Stimulated activated effector memory CD8-positive, alpha-beta T cell treated with anti-CD3 and anti-CD28 coated beads, Interleukin-12 subunit alpha, Interleukin-12 subunit beta, amount 100 ng/mL, for 72 hours (primary cell): ENCODE results near the gene TLR3.

Experiments
- ATAC-seq: fragments of 150-1000 bp; cut with Tn5 transposase; 2 replicates; pipeline ENCODE4 v1.10.0; 2021
- DNase-seq, 2 donors: peaks; one replicate each; pipeline ENCODE4 v3.0.0; 2021 to 2022; ENCODE audit warnings: low spot score in 2 of 2
- H3K27ac Mint-ChIP-seq: one replicate; pipeline ENCODE4 v1.8.0; 2022; ENCODE audit warnings: mild to moderate bottlenecking, mixed read lengths
- H3K36me3 Mint-ChIP-seq: one replicate; pipeline ENCODE4 v1.8.0; 2022; ENCODE audit warnings: mild to moderate bottlenecking, mixed read lengths
- H3K4me1 Mint-ChIP-seq: one replicate; pipeline ENCODE4 v1.8.0; 2022; ENCODE audit warnings: mixed read lengths
- H3K4me3 Mint-ChIP-seq: one replicate; pipeline ENCODE4 v1.8.0; 2022; ENCODE audit warnings: mild to moderate bottlenecking, mixed read lengths
- H3K9me3 Mint-ChIP-seq: one replicate; pipeline ENCODE4 v1.8.0; 2022; ENCODE audit warnings: mixed read lengths

Gene TLR3

DNA sequence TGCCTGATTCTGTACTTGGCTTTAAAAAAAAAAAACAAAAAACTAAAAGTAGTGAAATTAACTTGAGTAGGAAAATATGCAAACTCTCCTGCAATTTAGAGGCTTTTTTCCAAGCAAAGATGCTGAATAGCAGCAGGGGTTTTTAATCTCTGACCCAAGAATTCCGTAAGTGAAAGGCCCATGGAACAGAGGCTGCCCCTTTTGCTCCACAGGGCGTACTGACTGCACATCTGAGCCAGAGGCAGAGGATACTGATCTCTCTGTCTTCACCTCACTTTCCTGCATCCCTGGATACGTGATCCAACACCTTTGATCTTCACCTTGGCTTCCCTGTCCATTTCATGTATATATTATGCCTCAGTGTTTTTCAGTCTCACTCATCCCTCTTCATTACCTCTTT is 39.4 kb downstream of the TLR3 start:
- H3K4me1 Mint-ChIP-seq, result no peaks in the 10 kb centered on the region

DNA sequence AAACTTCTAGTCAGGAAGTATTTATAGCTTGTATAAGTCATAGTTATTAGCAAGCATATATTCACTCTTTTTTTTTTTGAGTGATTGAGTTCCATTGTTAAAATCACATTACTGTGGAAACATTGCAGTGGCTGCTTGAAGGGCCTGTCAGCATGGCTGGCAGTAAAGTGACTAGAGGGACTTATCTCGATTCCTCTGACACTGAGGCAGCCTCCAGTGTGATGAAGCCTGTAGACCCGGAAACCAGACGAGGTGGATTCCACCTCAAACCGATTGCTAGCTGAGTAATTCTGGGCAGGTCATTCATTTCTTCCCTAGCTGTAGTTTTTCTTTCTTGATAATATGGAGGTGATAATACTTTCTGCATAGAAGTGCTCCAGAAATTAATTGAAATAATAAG is 40.3 kb downstream of the TLR3 start:
- Mint-ChIP-seq H3K4me3 (no peak overlapping the region), H3K9me3 (no peaks in the 10 kb centered on the region), H3K27ac (no peak overlapping the region), H3K36me3 (no peaks in the 10 kb centered on the region), H3K4me1 (no peaks in the 10 kb centered on the region)
- ATAC-seq (peak; percentile 64), DNase-seq (peak in 1 of 2 donors; percentile 38)

More for the DNA sequence above, 39.4 kb downstream of the TLR3 start:
- ATAC-seq (no peak), DNase-seq (no peak)
- Mint-ChIP-seq H3K27ac (no peak overlapping the region), H3K9me3 (no peaks in the 10 kb centered on the region), H3K36me3 (no peaks in the 10 kb centered on the region), H3K4me3 (no peak overlapping the region)

DNA sequence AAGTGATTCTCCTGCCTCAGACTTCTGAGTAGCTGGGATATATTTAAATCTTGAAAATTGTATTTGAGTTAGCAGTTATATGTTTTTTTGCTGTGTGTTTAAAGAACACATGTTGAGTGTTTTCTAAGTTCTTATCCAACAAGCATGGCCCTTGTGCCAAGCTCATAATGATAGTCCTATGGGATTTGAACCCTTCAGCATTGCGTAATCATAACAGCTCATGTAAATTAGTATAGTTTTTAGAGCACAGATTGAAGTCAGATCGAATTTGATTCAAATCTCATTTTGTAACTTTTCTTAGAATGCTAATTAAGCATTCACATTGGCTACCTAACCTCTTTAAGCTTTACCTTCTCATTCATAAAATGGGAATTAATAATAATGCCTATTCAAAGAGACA is 47.7 kb downstream of the TLR3 start:
- DNase-seq, result no peak
- Mint-ChIP-seq H3K4me3 (no peak overlapping the region), H3K27ac (no peak overlapping the region), H3K4me1 (no peaks in the 10 kb centered on the region), H3K36me3 (no peaks in the 10 kb centered on the region), H3K9me3 (no peaks in the 10 kb centered on the region)
- no peak for ATAC-seq

DNA sequence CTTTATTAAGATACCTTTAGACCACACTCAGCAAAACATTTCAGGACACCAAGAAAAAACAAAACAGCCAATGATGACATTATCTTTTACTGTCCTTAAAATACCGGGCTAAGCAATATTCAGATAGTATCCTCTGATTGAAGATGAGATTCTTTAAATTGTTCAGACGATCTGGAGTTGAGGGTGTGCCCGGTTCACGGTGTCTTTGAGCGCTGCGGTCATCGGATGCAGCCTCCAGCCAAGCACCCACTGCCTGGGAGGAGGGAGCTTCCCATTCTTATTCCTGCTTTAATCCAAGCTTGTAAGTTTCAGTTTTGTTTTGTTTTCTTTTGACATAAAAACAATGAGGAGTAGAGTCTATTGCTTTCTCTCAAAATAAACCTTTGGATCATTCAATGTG is 49.6 kb downstream of the TLR3 start:
- Mint-ChIP-seq H3K4me3 (no peak overlapping the region), H3K36me3 (no peaks in the 10 kb centered on the region), H3K4me1 (no peaks in the 10 kb centered on the region), H3K9me3 (no peaks in the 10 kb centered on the region), H3K27ac (no peak overlapping the region)
- DNase-seq (no peak), ATAC-seq (no peak)

DNA sequence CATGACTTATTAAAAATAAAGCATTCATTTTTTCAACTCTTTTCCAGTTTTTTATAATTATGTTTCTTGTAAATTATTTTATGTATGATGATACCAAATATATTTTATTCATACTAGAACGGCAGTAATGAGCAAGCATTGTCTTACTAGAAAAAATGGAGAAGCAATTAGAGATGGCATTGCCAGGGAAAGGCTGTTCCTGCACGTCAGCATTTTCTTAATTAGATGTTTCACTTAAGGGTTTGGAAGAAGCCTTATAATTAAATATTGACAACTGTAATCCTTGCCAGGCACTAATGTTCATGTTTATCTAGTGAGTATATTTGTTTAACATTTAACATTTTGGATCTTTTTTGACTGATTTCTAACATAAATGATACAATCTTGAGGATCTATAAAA is 52.1 kb downstream of the TLR3 start:
- H3K9me3 Mint-ChIP-seq, result no peaks in the 10 kb centered on the region
- no peak overlapping the region for H3K27ac Mint-ChIP-seq
- H3K4me1 Mint-ChIP-seq, result no peaks in the 10 kb centered on the region
- H3K4me3 Mint-ChIP-seq, result no peak overlapping the region
- no peak for DNase-seq
- no peaks in the 10 kb centered on the region for H3K36me3 Mint-ChIP-seq
- no peak for ATAC-seq

DNA sequence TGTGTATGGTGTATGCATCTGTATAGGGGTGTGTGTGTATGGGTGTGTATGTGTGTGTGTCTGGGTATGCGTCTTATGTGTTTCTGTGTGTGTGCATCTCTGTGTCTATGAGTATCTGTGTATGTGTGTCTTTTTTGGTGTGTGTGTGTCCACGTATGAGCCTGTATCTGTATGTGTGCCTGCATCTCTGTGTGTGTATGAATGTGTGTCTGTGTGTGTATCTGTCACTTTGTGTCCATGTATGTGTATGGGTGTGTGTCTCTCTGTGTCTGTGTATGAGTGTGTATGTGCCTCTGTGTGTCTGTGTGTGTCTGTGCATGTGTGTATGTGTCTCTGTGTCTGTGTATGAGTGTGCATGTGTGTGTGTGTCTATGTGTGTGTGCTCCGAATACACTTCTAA is 59.9 kb downstream of the TLR3 start:
- Mint-ChIP-seq H3K9me3 (no peaks in the 10 kb centered on the region), H3K27ac (no peak overlapping the region), H3K4me1 (no peaks in the 10 kb centered on the region), H3K4me3 (no peak overlapping the region), H3K36me3 (no peaks in the 10 kb centered on the region)
- DNase-seq (no peak), ATAC-seq (no peak)

DNA sequence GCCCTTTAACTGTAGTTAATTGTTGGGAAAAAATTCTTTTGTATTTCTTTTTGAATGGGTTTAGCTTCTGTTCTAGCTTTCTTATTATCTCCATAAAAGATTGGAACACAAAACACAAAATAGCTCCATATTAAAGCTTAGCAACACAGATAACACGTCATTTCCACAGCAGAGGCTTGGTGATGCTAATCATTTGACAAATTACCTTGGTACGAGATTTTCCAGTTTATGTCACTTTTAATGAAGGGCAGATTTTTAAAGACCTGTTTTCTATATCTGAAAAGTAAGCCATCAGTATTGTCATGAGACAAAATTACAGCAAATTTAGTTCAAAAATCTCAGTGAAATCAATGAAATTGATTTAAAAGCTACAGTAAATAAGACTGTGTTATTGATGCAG is 63.0 kb downstream of the TLR3 start:
- H3K27ac Mint-ChIP-seq, result no peak overlapping the region
- DNase-seq (no peak), ATAC-seq (no peak)
- H3K4me3 Mint-ChIP-seq, result no peak overlapping the region
- H3K4me1 Mint-ChIP-seq, result no peaks in the 10 kb centered on the region
- no peaks in the 10 kb centered on the region for H3K9me3 Mint-ChIP-seq
- no peaks in the 10 kb centered on the region for H3K36me3 Mint-ChIP-seq

DNA sequence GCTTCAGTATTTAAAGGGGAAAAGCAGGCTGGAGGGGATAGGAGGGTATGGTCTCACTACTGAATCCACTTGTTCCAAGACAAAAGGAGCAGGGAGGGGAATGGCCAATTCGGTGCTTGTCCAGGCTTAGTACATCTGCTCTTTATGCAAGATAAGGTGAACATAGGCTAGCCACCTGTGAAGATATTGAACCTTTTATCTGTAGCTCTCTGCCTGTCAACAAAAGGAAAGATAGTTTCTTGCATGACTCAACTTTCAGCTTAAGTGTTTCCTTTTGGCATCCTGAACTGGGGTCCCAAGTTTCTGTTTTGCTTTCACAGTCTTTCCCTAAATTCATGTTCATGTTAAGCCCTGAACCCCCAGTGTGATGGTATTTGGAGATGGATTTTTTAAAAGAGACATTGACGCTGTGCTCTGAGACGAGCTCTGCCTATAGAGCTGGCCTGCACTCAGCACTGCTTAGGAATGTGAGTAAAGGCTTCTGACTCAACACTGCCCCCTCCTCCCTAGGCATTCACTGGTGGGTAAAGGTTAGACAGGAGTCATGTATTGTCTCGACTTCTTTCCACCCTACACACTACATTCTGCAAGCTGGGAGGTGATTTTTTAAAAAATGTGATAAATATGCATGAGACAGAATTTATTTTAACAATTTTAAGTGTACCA is 63.8 kb downstream of the TLR3 start:
- no peak overlapping the region for H3K4me3 Mint-ChIP-seq
- H3K9me3 Mint-ChIP-seq, result no peaks in the 10 kb centered on the region
- no peaks in the 10 kb centered on the region for H3K4me1 Mint-ChIP-seq
- H3K36me3 Mint-ChIP-seq, result no peaks in the 10 kb centered on the region
- H3K27ac Mint-ChIP-seq, result no peak overlapping the region
- ATAC-seq (peak; percentile 73), DNase-seq (no peak)

DNA sequence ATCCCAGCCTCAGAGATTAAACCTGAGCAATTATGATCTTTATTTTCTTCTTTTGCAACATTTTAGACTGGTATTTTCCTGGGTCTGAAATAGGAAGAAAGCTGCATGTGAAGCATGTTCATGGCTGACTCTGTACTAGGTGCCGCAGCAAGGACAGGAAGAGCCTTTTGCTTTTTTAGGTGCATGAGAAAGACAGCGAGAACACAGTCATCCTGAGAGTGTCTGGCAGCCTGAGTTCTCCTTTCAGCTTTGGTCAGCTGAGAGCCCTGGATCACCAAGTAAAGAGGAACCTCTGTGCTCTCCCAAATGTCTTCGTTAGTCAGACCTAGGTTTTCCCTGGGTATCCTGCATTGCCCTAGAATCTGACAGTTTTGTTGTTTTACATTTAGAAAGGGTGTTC is 65.3 kb downstream of the TLR3 start:
- H3K4me1 Mint-ChIP-seq, result no peaks in the 10 kb centered on the region
- no peaks in the 10 kb centered on the region for H3K36me3 Mint-ChIP-seq
- ATAC-seq (peak; percentile 87), DNase-seq (no peak)
- no peak overlapping the region for H3K27ac Mint-ChIP-seq
- no peak overlapping the region for H3K4me3 Mint-ChIP-seq
- H3K9me3 Mint-ChIP-seq, result no peaks in the 10 kb centered on the region

DNA sequence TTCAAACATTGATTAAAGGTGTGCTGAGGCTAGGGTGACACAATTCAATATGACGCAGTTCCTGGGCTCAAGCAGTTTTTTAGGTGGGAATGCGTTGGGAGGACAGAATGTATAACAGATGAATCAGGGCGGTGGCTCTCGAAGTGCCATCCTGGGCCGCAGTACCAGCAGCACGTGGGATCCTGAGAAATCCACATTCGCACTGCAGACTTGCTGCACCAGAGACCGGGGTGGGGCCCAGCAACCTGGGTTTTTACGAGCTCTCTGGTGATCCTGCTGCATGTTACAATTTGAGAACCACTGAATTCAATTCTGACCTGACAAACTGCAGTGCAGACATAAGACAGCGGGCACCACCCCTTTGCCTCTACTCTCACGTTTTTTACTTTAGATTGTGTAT is 65.9 kb downstream of the TLR3 start:
- no peak for DNase-seq
- Mint-ChIP-seq H3K9me3 (no peaks in the 10 kb centered on the region), H3K27ac (no peak overlapping the region), H3K4me3 (no peak overlapping the region), H3K36me3 (no peaks in the 10 kb centered on the region), H3K4me1 (no peaks in the 10 kb centered on the region)
- ATAC-seq, result no peak

DNA sequence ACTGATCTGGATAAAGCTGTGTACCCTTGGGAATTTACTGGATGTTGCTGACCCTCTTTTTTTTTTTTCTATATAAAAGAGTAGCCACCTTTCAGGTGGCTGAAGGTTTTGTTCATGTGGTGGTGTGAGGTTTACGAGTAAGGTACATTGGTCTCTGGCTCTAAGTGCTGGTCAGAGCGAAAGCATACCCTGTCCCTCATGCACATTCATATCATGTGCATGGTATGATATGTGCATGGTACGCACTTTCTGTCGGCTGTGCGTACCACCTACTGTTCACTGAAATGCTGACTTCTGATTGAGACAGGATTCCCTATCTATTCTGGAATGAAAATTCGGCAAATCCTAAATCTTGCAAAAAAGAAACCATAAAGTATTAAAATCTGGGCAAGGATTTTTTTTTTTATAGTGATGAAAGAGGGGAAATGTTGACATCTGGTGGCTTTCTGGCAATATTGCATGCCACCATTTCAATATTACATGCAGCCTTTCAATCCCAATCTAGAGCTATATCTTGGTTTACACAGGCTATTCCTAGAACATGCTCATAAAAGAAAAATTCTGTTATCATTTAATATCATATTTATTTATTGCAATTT is 68.3 kb downstream of the TLR3 start:
- no peaks in the 10 kb centered on the region for H3K36me3 Mint-ChIP-seq
- no peak overlapping the region for H3K4me3 Mint-ChIP-seq
- no peak overlapping the region for H3K27ac Mint-ChIP-seq
- ATAC-seq, result no peak
- H3K9me3 Mint-ChIP-seq, result no peaks in the 10 kb centered on the region
- no peaks in the 10 kb centered on the region for H3K4me1 Mint-ChIP-seq
- DNase-seq, result no peak
